GM12864 (cell line): ENCODE measurements around the gene TRIP10.
"Not testable (repeated sequence)": the region's sequence is repeated elsewhere in the genome, so short reads cannot be mapped to it uniquely, and the experiment has no call there.

Experiments used
- DNase-seq: peaks from one replicate; pipeline ENCODE4 v3.0.0-alpha.2; 2011; ENCODE audit warnings: low read depth
- H3K4me3 ChIP-seq: 2 replicates; pipeline ENCODE4 v1.5.1; 2011; ENCODE audit warnings: mild to moderate bottlenecking, low read depth, low read length, control low read depth
- TF ChIP-seq, protein P1 (sequence below): IDR thresholded peaks from 2 replicates; pipeline ENCODE4 v1.5.1; 2011; ENCODE audit warnings: low read depth, mild to moderate bottlenecking, moderate library complexity, low read length, control low read depth, inconsistent platforms; ENCODE audit errors: missing control alignments

Gene TRIP10

GRCh38 chr19:6706633-6706958 is 32.9 kb upstream of the TRIP10 start:
- no peak for DNase-seq
- TF ChIP-seq, protein P1, sequence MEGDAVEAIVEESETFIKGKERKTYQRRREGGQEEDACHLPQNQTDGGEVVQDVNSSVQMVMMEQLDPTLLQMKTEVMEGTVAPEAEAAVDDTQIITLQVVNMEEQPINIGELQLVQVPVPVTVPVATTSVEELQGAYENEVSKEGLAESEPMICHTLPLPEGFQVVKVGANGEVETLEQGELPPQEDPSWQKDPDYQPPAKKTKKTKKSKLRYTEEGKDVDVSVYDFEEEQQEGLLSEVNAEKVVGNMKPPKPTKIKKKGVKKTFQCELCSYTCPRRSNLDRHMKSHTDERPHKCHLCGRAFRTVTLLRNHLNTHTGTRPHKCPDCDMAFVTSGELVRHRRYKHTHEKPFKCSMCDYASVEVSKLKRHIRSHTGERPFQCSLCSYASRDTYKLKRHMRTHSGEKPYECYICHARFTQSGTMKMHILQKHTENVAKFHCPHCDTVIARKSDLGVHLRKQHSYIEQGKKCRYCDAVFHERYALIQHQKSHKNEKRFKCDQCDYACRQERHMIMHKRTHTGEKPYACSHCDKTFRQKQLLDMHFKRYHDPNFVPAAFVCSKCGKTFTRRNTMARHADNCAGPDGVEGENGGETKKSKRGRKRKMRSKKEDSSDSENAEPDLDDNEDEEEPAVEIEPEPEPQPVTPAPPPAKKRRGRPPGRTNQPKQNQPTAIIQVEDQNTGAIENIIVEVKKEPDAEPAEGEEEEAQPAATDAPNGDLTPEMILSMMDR, result no peak
- no peak overlapping the region for H3K4me3 ChIP-seq

- no peak overlapping the region for H3K4me3 ChIP-seq
- TF ChIP-seq, protein P1, result no peak
- no peak for DNase-seq
These were observed 32.3 kb upstream of the TRIP10 start for GRCh38 chr19:6707011-6707657.

DNA sequence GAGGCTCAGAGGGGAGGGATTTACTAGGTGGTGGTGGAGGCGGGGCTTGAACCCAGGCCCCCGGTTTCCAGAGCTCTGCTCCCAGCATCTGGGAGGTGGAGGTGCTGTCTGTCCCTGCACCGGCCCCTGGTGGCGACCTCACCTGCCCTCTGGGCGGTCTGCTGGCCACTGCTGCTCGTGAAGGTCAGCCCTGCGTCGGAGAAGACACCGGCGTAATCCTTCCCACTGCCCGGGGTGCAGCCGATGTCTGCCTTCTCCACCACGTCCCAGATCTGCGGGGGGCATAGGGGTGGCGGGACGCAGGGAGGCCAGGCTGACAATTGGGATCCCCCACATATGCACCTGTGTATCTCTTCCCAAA is 31.8 kb upstream of the TRIP10 start:
- TF ChIP-seq, protein P1, result no peak
- DNase-seq, result no peak
- no peak overlapping the region for H3K4me3 ChIP-seq

DNA sequence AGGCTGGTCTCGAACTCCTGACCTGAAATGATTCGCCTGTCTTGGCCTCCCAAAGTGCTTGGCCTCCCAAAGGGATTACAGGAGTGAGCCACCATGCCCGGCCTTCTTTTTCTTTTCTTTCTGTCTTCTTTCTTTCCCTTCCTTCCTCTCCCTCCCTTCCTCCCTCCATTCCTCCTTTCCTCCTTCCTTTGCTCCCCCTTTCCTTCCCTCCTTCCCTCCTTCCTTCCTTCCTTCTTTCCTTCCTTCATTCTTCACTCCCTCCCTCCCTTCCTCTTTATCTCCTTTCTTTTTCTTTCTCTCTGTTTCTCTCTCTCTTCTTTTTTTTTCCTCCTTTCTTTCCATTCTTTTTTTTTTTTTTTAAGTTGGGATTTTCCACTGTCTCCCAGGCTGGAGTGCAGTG is 31.1 kb upstream of the TRIP10 start:
- H3K4me3 ChIP-seq, result no peak overlapping the region
- TF ChIP-seq, protein P1, result no peak
- DNase-seq, result no peak

DNA sequence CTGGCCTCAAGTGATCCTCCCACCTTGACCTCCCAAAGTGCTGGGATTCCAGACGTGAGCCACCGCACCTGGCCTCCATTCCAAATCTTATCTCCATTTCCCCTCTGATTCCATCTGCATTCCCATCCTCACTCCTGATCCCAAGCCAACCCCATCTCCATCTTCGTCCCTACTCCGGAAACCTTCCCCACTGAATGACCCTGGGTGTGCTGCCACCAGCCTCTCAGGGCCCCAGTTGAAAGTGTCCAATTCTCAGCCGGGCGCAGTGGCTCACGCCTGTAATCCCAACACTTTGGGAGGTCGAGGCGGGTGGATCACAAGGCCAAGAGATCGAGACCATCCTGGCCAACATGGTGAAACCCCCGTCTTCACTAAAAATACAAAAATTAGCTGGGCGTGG is 30.6 kb upstream of the TRIP10 start:
- DNase-seq, H3K4me3 ChIP-seq: not testable (repeated sequence)

DNA sequence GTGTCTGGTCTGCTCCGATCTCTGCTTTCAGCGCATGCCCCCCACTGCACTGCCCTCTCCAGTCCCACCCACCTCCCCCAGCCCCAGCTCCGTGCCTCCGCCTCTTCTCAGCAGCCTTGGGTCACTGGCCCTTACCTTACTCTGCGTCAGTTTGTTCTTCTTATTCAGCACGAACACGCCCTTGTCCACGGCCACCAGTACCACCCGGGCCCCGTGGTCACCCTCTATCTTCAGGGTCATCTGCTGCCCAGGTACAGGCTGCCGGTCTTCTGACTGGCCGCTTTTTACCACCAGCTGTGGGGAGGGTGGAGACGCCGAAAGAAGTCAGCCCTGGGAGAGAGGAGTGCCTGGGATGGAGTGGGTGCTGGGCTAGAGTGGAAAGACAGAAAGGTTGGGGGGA is 29.9 kb upstream of the TRIP10 start:
- no peak for DNase-seq
- no peak overlapping the region for H3K4me3 ChIP-seq
- TF ChIP-seq, protein P1, result no peak

DNA sequence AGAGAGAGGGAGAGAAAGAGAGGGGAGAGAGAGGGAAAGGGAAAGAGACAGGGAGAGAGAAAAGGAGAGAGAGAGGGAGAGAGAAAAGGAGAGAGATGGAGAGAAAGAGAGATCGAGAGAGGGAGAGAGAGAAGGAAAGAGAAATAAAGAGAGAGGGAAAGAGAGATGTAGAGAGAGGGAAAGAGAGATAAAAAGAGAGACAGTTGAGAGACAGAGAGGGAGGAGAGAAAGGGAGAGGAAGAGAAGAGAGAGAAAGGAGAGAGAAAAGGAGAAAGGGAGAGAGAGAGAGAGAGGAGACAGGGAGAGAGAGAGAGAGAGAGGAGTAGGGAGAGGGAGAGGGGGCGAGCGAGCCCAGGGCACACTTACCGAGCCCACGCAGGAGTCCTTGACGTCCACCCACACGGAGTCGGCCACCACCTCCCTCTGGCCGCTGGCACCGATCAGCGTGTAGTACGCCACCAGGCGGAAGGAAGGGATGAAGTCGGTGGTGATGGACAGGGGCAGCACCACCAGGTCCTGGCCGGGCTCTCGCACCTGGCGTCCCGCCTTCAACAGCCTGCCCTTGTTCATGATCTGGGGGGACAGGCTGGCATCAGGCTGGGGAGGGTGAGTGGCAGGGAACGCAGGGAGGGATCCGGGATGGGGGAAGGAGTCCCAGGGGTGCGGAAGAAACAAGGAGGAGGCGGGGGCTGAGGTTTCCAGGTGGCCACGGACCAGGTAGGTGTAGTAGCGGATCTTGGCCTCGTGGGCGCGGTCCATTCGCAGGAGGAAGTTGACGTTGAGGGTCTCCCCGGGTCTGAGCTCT is 29.0 kb upstream of the TRIP10 start:
- DNase-seq, result no peak
- TF ChIP-seq, protein P1, result peak; percentile 25
- no peak overlapping the region for H3K4me3 ChIP-seq
